AG08396 (cell line): ENCODE measurements around the gene NUP98.
"Not testable (repeated sequence)": the region's sequence is repeated elsewhere in the genome, so short reads cannot be mapped to it uniquely, and the experiment has no call there.

Experiments used
- DNase-seq: peaks from one replicate; pipeline ENCODE4 v3.0.0; 2012; ENCODE audit warnings: low spot score, mixed read lengths

NUP98 gene

GRCh38 chr11:3669742-3670183 lies 127.6 kb downstream of the NUP98 start:
- no peak for DNase-seq

GRCh38 chr11:3669128-3669527 lies 128.2 kb downstream of the NUP98 start:
- no peak for DNase-seq

- DNase-seq = no peak
These were observed 130.0 kb downstream of the NUP98 start for GRCh38 chr11:3667149-3668035.

GRCh38 chr11:3666023-3666530 lies 131.3 kb downstream of the NUP98 start:
- no peak for DNase-seq

GRCh38 chr11:3665336-3666022 lies 131.9 kb downstream of the NUP98 start:
- DNase-seq = no peak

- DNase-seq = no peak
These were observed 133.2 kb downstream of the NUP98 start for GRCh38 chr11:3664032-3664630.

- no peak for DNase-seq
These were observed 134.5 kb downstream of the NUP98 start for GRCh38 chr11:3662856-3663255.

- no peak for DNase-seq
These were observed 136.4 kb downstream of the NUP98 start for GRCh38 chr11:3660960-3661359.

GRCh38 chr11:3659595-3660515 lies 137.5 kb downstream of the NUP98 start:
- DNase-seq = no peak

- no peak for DNase-seq
These were observed 139.1 kb downstream of the NUP98 start for GRCh38 chr11:3658252-3658651.

GRCh38 chr11:3657331-3657730 lies 140.0 kb downstream of the NUP98 start:
- not testable (repeated sequence) for DNase-seq

GRCh38 chr11:3655547-3655946 lies 141.8 kb downstream of the NUP98 start:
- no peak for DNase-seq

GRCh38 chr11:3652514-3652913 lies 144.8 kb downstream of the NUP98 start:
- DNase-seq = not testable (repeated sequence)

GRCh38 chr11:3649374-3649773 lies 148.0 kb downstream of the NUP98 start:
- DNase-seq = not testable (repeated sequence)

- not testable (repeated sequence) for DNase-seq
These were observed 148.5 kb downstream of the NUP98 start for GRCh38 chr11:3648843-3649242.

GRCh38 chr11:3645552-3645951 lies 151.8 kb downstream of the NUP98 start:
- no peak for DNase-seq

- DNase-seq = no peak
These were observed 152.5 kb downstream of the NUP98 start, which contains the start of gene ART1 for GRCh38 chr11:3644817-3645235. TSS of gene ART1 (plus strand) at chr11:3645128. CDS start at chr11:3659214, 14,086 bp downstream.

- DNase-seq = not testable (repeated sequence)
These were observed 154.2 kb downstream of the NUP98 start for GRCh38 chr11:3643102-3643546.

GRCh38 chr11:3642071-3642951 lies 155.0 kb downstream of the NUP98 start:
- DNase-seq = peak; percentile 88

GRCh38 chr11:3641701-3642070 lies 155.7 kb downstream of the NUP98 start, which contains the start of gene ART5:
TSS of gene ART5 (minus strand) at chr11:3641992. CDS start at chr11:3641862, 130 bp downstream.
- no peak for DNase-seq
